KOPT-K1 (cell line): Measurements from ENCODE around the gene ABL2.

ENCODE experiments used
- H3K27ac ChIP-seq: fragments of 200-600 bp; sonication (generic); 2 replicates; pipeline ENCODE4 v1.5.1; 2016; ENCODE audit warnings: antibody characterized with exemption, mild to moderate bottlenecking, low read depth, low read length; ENCODE audit not compliant: poor library complexity, severe bottlenecking
- H3K36me3 ChIP-seq: fragments of 200-600 bp; sonication (generic); 2 replicates; pipeline ENCODE4 v1.5.1; 2017; ENCODE audit warnings: antibody characterized with exemption, mild to moderate bottlenecking, low read length, moderate library complexity; ENCODE audit not compliant: insufficient read depth
- H3K9me3 ChIP-seq: fragments of 200-600 bp; sonication (generic); 2 replicates; pipeline ENCODE4 v1.5.1; 2017; ENCODE audit warnings: antibody characterized with exemption, low read length, mild to moderate bottlenecking; ENCODE audit not compliant: insufficient read depth, poor library complexity, severe bottlenecking

The ABL2 gene

GRCh38 chr1:179168536-179168935 lies 60.9 kb downstream of the ABL2 start:
- no peak overlapping the region for H3K27ac ChIP-seq
- H3K9me3 ChIP-seq, result no peaks in the 10 kb centered on the region
- no peaks in the 10 kb centered on the region for H3K36me3 ChIP-seq

DNA sequence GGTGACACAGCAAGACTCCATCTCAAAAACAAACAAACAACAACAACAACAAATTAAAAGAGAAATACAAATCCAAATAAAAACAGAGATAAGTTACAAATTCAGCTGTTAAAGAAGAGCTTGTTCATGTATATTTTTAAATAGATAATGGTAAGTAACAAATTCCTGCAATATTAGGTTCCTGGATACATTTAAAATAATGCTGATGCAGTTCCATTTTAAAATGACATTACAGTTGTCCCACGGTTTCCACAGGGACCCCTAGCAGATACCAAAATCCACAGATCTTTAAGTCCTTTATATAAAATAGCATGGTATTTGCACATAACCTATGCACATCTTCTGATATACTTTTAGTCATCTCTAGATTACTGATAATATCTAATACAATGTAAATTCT lies 61.5 kb downstream of the ABL2 start:
- Histone ChIP-seq H3K27ac (no peak overlapping the region), H3K36me3 (no peaks in the 10 kb centered on the region), H3K9me3 (no peaks in the 10 kb centered on the region)

- Histone ChIP-seq H3K36me3 (no peaks in the 10 kb centered on the region), H3K27ac (no peak overlapping the region)
Measured at GRCh38 chr1:179167418-179167777, 62.1 kb downstream of the ABL2 start.

DNA sequence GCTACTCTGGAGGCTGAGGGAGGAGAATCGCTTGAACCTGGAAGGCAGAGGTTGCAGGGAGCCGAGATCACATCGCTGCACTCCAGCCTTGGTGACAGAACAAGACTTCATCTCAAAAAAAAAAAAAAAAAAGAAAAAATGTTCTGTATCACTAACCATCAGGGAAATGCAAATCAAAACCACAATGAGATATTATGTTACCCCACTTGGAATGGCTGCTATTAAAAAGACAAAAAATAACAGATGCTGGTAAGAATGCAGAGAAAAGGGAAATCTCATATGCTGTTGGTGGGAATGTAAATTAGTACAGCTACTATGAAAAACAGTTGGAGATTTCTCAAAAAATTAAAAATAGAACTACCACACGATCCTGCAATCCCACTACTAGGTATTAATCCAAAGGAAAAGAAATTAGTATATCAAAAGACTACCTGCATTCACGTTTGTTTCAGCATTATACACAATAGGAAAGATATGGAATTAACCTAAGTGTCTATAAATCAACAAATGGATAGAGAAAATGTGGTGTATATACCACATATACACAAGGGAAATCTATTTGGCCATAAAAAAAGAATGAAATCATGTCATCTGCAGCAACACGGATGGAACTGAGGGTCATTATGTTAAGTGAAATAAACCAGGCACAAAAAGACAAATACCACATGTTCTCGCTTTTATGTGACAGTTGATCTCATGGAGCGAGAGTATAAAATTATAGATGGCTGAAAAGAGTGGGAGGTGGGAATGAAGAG lies 62.6 kb downstream of the ABL2 start:
- no peak overlapping the region for H3K27ac ChIP-seq
- no peaks in the 10 kb centered on the region for H3K36me3 ChIP-seq
- H3K9me3 ChIP-seq, result no peaks in the 10 kb centered on the region

More at GRCh38 chr1:179167418-179167777, 62.1 kb downstream of the ABL2 start:
- no peaks in the 10 kb centered on the region for H3K9me3 ChIP-seq

- no peaks in the 10 kb centered on the region for H3K9me3 ChIP-seq
- no peaks in the 10 kb centered on the region for H3K36me3 ChIP-seq
- no peak overlapping the region for H3K27ac ChIP-seq
Measured at GRCh38 chr1:179164494-179164893, 65.0 kb downstream of the ABL2 start.

- H3K36me3 ChIP-seq, result no peaks in the 10 kb centered on the region
- no peaks in the 10 kb centered on the region for H3K9me3 ChIP-seq
- H3K27ac ChIP-seq, result no peak overlapping the region
Measured at GRCh38 chr1:179156708-179157107, 72.8 kb downstream of the ABL2 start.

DNA sequence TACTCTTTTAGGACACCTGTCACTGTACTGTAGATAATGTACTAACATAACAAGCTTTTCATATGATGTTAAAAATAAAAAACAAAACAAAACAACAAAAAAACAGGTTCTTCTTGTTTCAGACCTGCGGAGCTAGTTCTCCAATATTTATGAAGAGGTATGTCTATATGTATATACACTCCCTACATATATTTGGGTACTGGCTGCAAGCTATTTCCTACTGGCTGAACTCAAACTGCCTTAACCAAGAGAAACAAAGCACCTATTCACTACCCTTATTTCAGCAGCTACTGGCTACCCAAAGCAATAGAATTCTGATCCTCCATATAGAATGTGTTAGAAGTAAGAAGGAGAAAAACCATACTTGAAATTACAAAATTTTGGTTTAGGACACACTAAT lies 73.5 kb downstream of the ABL2 start:
- no peak overlapping the region for H3K27ac ChIP-seq
- no peaks in the 10 kb centered on the region for H3K9me3 ChIP-seq
- H3K36me3 ChIP-seq, result no peaks in the 10 kb centered on the region

DNA sequence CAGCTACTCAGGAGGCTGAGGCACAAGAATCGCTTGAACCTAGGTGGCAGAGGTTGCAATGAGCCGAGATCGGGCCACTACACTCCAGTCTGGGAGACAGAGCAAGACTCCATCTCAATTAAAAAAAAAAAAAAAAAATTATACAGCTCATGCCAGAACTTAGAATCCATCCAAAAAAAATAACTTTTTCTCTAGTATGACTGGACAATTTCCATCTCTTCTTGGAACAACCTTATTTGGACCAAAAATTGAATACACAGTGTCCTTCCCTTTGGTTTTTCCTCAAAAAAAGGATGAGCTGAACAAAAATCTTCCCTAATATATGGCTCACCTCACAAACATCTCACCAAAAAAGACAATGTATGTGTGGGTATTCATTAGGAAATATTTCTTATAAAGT lies 73.9 kb downstream of the ABL2 start:
- no peak overlapping the region for H3K27ac ChIP-seq
- H3K9me3 ChIP-seq, result no peaks in the 10 kb centered on the region
- H3K36me3 ChIP-seq, result no peaks in the 10 kb centered on the region

DNA sequence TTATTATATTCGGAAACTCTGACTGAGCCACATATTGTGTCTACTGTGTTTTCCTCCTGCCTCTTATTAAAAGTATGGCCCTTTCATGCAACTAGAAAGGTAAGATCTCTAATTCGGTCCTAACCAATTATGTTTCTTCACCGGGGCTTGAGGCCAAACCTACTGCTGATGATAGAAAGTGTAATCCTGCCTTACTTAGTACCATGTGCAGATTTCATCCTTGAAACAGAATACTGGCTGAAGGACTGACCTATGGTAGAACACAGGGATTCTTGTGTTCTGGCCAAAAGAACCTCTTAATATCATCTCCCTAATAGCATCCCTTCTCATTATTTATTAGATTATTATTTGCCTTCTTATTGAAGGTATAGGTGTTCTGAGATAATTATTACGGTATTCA lies 75.0 kb downstream of the ABL2 start:
- no peaks in the 10 kb centered on the region for H3K9me3 ChIP-seq
- H3K36me3 ChIP-seq, result no peaks in the 10 kb centered on the region
- no peak overlapping the region for H3K27ac ChIP-seq

GRCh38 chr1:179153217-179153616 lies 76.3 kb downstream of the ABL2 start:
- Histone ChIP-seq H3K36me3 (no peaks in the 10 kb centered on the region), H3K27ac (no peak overlapping the region), H3K9me3 (no peaks in the 10 kb centered on the region)

- no peaks in the 10 kb centered on the region for H3K36me3 ChIP-seq
- no peaks in the 10 kb centered on the region for H3K9me3 ChIP-seq
- H3K27ac ChIP-seq, result no peak overlapping the region
Measured at GRCh38 chr1:179151908-179152682, 77.4 kb downstream of the ABL2 start.

DNA sequence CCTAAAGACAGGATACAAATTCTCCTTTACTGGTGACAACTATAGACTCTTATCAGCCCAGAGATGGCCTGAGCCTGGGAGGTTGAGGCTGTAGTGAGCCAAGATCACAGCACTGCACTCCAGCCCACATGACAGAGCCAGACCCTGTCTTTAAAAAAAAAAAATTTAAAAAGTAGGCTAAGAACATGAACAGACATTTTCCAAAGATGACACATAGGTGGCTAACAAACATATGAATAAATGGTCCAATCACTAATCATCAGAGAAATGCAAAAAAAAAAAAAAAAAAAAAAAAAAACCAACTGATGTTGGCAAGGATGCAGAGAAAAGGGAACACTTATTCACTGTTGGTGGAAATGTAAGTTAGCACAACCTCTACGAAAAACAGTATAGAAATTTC lies 82.6 kb downstream of the ABL2 start:
- Histone ChIP-seq H3K27ac (no peak overlapping the region), H3K36me3 (no peaks in the 10 kb centered on the region)

DNA sequence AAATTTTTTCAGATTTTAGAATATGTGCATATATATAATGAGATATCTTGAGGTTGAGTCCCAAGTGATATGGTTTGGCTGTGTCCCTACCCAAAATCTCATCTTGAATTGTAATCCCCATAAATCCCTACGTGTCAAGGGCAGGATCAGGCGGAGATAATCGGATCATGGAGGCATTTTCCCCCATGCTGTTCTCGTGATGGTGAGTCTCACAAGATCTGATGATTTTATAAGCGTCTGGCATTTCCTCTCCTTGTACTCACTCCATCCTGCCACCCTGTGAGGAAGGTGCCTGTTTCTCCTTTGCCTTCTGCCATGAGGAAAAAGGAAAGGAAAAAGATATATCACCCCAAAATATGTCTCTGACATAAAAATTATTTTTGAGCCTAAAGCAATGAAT lies 83.0 kb downstream of the ABL2 start:
- H3K9me3 ChIP-seq, result no peaks in the 10 kb centered on the region
- H3K36me3 ChIP-seq, result no peaks in the 10 kb centered on the region
- H3K27ac ChIP-seq, result no peak overlapping the region

More for the DNA sequence above, 82.6 kb downstream of the ABL2 start:
- H3K9me3 ChIP-seq, result no peaks in the 10 kb centered on the region

DNA sequence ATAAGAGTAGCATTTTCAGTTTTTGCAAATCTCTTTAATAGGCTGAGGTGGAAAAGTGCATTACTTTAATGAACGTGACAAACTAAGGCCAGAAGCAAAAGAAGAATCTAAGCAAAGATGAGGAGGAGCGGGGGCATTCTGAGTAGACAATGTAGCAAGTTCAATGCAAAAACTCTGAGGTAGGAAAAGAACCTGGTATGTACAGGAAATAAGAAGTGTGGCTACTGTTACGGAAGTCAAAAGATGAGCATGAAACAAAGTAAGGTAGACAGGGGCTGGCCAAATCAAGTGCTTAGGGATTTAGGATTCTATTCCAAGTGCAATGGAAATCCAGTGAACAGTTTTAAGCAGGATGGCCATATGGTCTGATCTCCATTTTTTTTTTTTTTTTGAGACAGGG lies 84.0 kb downstream of the ABL2 start:
- Histone ChIP-seq H3K27ac (no peak overlapping the region), H3K36me3 (no peaks in the 10 kb centered on the region), H3K9me3 (no peaks in the 10 kb centered on the region)

DNA sequence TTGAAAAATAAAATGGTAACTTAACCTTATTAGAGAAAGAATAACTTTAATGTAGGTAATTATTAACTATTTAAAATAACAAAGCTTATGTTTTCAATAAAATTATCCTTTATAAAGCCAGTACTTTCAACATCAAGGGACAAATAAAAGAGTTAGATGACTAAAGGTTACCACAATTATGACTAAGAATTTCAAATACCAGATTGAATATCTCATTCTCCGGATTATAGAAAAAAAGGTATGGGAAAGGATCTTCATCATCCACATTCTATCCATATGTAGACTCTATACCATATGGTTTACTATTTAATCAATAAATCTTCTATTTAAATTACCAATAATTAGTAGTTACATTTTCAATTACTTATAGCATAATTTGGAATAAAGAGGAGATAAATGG lies 84.9 kb downstream of the ABL2 start:
- Histone ChIP-seq H3K9me3 (no peaks in the 10 kb centered on the region), H3K36me3 (no peaks in the 10 kb centered on the region), H3K27ac (no peak overlapping the region)

DNA sequence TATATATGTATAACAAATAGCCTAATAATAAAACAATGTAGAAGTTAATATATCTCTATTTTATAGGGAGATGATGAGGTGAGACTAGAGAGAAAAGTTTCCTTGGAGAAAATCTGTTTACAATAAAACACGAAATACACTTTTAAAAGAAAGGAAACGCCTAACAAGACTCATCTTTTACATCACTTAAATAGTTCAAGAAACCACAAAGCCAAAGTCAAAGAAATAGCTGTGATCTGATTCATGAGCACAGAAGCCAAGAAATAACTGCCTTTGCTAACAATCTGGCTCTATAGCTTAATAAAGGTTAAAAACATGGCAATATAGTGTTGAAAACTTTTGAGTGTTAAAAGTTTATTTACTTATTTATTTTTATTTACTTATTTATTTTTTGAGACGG lies 86.2 kb downstream of the ABL2 start:
- Histone ChIP-seq H3K36me3 (no peaks in the 10 kb centered on the region), H3K27ac (no peak overlapping the region), H3K9me3 (no peaks in the 10 kb centered on the region)
